Measurements from ENCODE around the gene EVI5L.
"Not testable (repeated sequence)": the region's sequence is repeated elsewhere in the genome, so short reads cannot be mapped to it uniquely, and the experiment has no call there.

The EVI5L gene

GRCh38 chr19:7874076-7874896 lies 44.3 kb downstream of the EVI5L start, which contains the start of gene PRR36:
TSS of gene PRR36 (minus strand) at chr19:7874390. CDS start at chr19:7873689, 701 bp downstream.
- DNase-seq, result no peak

DNA sequence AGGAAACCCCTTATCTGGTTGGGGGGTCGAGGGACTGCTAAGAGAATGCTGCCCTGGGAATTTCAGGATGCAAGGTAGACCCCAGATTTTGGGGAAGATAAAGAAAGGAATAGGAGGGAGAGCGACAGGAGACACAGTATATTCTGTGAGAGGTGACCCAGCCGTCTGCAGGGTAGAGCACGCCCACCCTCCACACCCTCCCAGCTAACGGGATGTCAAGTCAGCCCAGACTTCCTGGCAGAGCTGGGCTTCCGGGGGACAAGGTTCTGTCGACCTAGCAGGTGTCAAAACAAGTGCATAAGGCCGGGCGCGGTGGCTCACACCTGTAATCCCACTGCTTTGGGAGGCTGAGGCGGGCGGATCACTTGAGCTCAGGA lies 44.9 kb downstream of the EVI5L start:
- no peak for DNase-seq

- no peak for DNase-seq
Measured at GRCh38 chr19:7877249-7877836, 47.3 kb downstream of the EVI5L start.

- DNase-seq, result no peak
Measured at GRCh38 chr19:7879111-7879807, 49.2 kb downstream of the EVI5L start.

DNA sequence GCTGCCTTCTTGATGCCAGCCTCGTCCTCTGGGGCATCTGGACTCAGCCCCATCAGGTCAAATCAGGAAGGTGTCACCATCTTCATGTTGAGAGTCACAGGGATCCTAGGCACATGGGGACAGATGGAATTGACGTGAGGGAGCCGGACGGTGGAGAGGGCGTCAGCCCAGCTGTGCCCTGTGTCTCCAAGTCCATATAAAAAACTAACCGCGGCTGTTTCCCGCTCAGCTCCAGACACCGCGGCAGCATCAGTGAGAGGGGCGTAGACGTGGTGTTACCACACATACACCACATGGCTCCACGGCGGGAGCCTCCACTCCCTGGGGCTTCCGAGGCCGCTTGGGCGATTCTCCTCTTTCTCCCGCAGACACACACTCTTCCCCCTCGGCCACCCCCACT lies 49.8 kb downstream of the EVI5L start:
- no peak for DNase-seq

- DNase-seq, result no peak
Measured at GRCh38 chr19:7881910-7882309, 51.9 kb downstream of the EVI5L start.

- no peak for DNase-seq
Measured at GRCh38 chr19:7883105-7883504, 53.1 kb downstream of the EVI5L start.

GRCh38 chr19:7883796-7884570 lies 54.0 kb downstream of the EVI5L start:
- DNase-seq, result no peak

DNA sequence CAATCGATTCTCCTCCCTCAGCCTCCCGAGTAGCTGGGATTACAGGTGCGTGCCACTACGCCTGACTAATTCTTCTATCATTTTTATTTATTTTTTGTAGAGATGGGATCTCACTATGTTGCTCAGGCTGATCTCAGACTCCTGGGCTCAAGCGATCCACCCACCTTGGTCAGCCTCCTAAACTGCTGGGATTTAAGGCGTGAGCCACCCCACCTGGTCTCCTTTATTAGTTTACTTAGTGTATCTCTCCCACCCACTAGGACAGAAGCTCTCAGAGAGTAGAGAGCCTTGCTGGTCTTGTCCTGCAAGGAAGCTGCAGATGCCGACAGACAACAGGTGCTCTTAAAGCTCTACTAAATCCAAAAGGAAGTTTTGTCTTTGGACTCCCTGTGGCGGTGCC lies 55.8 kb downstream of the EVI5L start:
- DNase-seq, result no peak

DNA sequence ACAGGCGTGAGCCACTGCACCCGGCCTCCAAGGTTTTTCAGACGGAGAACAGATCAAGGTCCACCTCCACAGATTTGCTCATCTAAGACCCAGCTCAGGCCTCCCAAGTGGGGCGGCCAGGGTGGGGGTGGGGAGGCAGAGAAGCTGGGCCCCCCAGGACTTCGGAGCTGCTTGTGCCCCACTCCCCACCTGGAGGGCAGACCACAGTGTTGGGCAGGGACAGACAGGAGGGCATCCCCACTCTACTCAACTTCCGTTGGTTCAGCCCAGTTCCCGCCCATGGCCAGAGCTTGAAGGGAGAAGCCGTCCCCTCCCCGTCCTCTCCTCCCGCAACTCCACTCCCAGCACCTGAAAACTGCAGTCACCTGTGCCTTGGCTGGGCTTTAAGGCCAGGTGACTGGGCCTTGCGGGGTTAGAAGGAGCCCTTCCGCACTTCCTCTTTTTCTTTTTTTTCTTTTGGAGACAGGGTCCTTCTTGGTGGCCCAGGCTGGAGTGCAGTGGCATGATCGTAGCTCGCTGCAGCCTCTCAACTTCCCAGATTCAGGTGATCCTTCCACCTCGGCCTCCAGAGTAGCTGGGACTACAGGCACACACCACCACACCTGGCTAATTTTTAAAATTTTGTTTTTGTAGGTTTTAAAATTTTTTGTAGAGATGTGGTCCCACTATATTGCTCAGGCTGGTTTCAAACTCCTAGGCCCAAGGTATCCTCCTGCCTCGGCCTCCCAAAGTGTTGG lies 57.6 kb downstream of the EVI5L start:
- DNase-seq, result no peak

DNA sequence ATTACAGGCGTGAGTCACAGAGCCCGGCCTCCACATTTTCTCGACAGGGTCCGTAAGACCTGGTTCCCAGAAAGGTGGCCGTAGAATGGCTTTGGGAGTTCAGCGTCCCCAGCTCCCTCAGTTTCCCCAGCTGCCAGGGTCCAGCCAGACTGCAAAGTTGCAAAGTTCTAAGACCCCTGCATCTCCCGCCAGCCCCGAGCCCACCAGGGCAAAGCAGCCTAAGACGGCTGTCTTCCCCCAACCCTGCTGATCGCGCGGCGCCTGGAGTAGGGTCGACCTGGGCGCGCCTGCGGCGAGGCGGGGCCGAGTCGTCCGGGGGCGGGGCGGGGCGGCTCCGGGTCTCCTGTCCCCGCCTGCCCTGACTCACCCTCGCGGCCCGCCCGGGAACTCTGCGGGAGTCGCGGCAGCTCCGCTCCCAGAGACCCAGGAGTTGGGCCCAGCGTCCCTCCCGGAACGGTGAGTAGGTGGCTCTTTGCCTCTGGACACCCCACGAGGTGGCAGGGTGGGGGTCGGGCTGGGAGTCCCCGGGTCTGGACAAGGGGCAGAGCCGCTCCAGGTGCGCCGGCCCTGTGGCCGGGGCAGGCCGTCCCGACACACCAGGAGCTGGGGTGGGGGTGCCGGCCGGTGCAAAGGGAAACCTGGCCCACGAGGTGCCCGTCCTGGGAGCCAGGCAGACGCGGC lies 58.3 kb downstream of the EVI5L start, which contains the start of gene LRRC8E:
Gene LRRC8E (plus strand): TSS at position 366 of the 681 bp plus-strand sequence. CDS start 7,094 bp downstream, outside the sequence.
- DNase-seq, result no peak

DNA sequence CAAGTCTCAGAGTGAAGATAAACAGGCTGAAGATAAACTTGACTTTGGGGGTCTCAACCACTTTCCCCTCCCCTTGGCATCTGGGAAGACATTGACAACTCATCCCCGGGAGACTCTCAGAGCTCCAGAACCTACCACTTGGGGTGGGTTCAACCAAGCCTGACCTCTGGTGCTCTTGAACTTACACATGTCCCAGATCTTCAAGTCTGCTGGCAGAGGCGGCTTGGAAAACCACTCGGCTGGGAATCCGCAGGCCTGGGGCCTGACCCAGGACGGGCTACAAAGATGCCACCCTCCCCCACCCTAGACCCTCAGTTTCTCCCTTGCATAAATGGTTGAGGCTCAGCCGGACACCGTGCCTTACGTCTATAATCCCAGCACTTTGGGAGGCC lies 58.8 kb downstream of the EVI5L start:
- no peak for DNase-seq

DNA sequence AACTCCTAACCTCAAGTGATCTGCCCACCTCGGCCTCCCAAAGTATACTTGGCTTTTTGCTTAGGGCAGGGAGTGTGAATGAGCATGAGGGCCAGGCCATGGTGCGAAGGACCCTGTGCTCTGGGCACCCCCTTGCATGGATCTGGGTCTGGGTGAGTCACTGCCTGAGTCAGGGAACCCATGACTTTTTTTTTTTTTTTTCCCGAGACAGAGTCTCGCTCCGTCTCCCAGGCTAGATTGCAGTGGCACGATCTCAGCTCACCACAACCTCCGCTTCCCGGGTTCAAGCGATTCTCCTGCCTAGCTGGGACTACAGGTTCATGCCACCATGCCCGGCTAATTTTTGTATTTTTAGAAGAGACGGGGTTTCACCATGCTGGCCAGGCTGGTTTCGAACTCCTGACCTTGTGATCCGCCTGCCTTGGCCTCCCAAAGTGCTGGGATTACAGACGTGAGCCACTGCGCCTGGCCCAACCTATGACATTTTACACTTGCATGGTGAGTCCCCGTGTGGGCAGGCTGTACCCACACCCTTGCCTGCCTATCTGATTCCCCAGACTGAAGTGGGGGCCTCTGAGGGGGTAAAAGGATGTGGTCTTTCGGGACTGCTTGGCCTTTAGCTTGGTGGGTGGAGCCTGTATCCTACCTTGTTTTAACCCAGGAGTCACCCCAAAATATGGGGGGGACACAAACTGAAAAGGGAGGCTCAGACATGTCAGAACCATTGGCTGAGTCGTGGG lies 63.5 kb downstream of the EVI5L start:
- DNase-seq, result not testable (repeated sequence)

DNA sequence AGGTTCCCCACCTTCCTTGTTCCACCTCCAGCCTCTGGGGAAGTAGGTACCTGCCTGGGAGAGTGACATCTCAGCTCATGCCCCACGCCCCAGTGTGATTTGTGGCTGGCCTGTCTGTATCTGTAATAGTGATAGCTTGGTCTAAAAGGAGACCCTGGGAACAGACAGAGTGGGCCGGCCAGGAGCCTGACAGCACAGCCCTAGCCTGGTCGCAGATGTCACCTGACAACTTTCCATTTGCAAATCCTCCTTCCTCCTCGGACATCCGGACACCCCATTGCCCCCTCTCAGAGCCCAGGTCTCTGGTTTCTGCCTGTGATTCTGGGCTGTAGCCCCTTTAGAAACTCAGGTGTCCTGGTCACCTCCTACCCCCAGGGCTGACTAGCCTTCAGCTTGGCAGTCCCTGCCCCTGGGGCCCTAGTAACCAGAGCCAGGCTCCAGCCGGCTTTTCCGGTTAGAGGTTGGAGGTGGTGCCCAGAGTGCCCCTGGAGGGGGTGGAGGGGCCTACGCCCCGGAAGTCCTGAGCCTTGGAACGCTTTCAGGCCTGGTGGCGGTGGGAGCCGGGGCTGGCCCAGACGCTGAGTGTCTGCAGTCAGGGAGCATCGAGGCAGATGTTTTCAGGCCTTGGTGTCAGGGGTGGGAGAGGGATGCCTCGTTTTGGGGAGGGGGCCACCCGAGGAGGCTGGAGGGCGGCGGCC lies 64.7 kb downstream of the EVI5L start:
- no peak for DNase-seq

- DNase-seq, result no peak
Measured at GRCh38 chr19:7895565-7895964, 65.5 kb downstream of the EVI5L start.

- no peak for DNase-seq
Measured at GRCh38 chr19:7897292-7897691, 67.3 kb downstream of the EVI5L start.

GRCh38 chr19:7898967-7899366 lies 68.9 kb downstream of the EVI5L start:
- no peak for DNase-seq

- DNase-seq, result no peak
Measured at GRCh38 chr19:7899751-7900378, 69.8 kb downstream of the EVI5L start.

DNA sequence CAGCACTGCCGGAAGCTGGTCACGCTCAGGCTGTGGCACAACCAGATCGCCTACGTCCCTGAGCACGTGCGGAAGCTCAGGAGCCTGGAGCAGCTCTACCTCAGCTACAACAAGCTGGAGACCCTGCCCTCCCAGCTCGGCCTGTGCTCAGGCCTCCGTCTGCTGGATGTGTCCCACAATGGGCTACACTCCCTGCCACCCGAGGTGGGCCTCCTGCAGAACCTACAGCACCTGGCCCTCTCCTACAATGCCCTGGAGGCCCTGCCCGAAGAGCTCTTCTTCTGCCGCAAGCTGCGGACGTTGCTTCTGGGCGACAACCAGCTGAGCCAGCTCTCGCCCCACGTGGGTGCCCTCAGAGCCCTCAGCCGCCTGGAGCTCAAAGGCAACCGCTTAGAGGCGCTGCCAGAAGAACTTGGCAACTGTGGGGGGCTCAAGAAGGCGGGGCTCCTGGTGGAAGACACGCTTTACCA lies 70.4 kb downstream of the EVI5L start:
- no peak for DNase-seq

DNA sequence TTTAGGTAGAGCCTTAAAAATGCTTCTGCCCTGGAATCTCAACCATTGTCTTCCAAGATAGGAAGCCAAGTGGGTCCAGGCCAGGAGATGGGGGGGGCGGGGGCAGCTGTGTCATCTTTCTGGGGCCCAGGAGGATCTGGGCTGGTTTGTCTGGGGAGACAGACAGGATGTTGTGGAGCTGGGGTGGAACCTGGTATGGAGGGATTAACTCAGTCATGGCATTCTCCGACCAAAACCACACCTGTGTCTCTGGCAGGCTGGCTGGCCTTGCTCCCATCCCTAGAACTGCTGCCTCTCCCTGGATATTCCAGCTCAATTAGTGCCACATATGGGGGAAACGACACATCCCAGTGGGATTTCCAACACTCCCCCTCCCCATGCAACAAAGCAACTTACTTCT lies 70.9 kb downstream of the EVI5L start:
- no peak for DNase-seq

Measured in effector CD4-positive, alpha-beta T cell (primary cell).